IPS DF 4.7 (cell line): ENCODE results near the gene SUMO3.

ENCODE experiments used
- DNase-seq: peaks from one replicate; pipeline ENCODE4 v3.0.0-alpha.2; 2013; ENCODE audit warnings: low spot score; ENCODE audit errors: extremely low read depth

SUMO3 gene

GRCh38 chr21:44804762-44805161, 13.1 kb downstream of the SUMO3 start:
- DNase-seq = no peak

- DNase-seq = no peak
These were observed 14.2 kb downstream of the SUMO3 start for GRCh38 chr21:44803651-44804050.

GRCh38 chr21:44802396-44803153, 15.3 kb downstream of the SUMO3 start:
- DNase-seq = no peak

- no peak for DNase-seq
These were observed 16.1 kb downstream of the SUMO3 start, which contains the start of gene UBE2G2 for GRCh38 chr21:44801468-44802395. Gene UBE2G2, minus strand, starts transcription at chr21:44801820. Its CDS starts 72 bp downstream, at chr21:44801748.

- no peak for DNase-seq
These were observed 16.8 kb downstream of the SUMO3 start for GRCh38 chr21:44800971-44801467.

- no peak for DNase-seq
These were observed 17.8 kb downstream of the SUMO3 start for GRCh38 chr21:44800103-44800502.

- DNase-seq = no peak
These were observed 18.2 kb downstream of the SUMO3 start for GRCh38 chr21:44799646-44800045.

GRCh38 chr21:44797775-44798174, 20.1 kb downstream of the SUMO3 start:
- no peak for DNase-seq

GRCh38 chr21:44795342-44795741, 22.5 kb downstream of the SUMO3 start:
- DNase-seq = no peak

GRCh38 chr21:44793592-44794374, 24.1 kb downstream of the SUMO3 start:
- DNase-seq = no peak

GRCh38 chr21:44792702-44793591, 24.9 kb downstream of the SUMO3 start:
- DNase-seq = no peak

GRCh38 chr21:44791993-44792392, 25.9 kb downstream of the SUMO3 start:
- DNase-seq = no peak

GRCh38 chr21:44791246-44791645, 26.6 kb downstream of the SUMO3 start:
- no peak for DNase-seq

GRCh38 chr21:44790368-44790767, 27.5 kb downstream of the SUMO3 start:
- DNase-seq = no peak

GRCh38 chr21:44789880-44790279, 28.0 kb downstream of the SUMO3 start:
- no peak for DNase-seq

GRCh38 chr21:44785620-44786335, 32.1 kb downstream of the SUMO3 start:
- no peak for DNase-seq

GRCh38 chr21:44784810-44785209, 33.1 kb downstream of the SUMO3 start:
- no peak for DNase-seq

GRCh38 chr21:44783020-44783696, 34.7 kb downstream of the SUMO3 start:
- DNase-seq = no peak
